GM04503 (cell line): ENCODE results near the gene STAMBPL1.

ENCODE experiments used
- DNase-seq: peaks from one replicate; pipeline ENCODE4 v3.0.0-alpha.2; 2012; ENCODE audit warnings: low read depth

The STAMBPL1 gene

DNA sequence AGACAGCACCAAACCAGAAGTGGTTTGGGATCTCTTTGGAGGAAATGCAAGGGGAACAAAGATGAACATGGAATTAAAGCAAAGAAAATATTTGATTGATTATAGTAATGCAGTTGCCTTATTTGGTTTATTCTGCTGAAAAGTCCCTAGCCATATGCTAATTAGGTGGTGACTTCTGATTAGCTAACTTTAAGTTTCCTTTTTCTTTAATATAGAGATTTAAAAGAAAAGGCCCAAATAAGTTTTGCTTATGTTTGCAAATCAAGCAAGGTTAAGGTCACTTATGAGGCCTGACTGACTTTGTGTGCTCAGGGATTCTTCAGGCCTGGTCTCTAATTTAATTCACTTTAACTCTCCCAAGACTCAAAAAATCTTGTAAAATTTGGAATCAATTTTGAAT is 22.2 kb upstream of the STAMBPL1 start:
- no peak for DNase-seq

DNA sequence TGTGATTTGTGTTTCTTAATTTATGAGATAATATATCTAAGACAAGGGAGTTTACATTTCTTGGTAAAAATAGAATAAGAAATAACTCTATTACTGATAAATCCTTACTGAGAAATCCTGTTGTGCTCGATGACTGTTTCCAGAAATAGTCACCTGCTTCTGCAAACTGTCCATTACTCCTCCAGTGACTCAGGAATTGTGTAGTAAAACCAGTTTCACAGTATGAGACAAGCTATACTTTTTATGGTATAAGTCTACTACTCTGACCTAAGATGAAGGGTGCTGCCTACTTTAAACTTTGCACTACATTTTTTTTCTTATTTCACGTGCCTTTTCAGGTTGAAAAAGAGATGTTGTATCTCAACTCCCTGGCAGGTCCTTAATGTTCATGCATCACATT is 21.6 kb upstream of the STAMBPL1 start:
- DNase-seq, result no peak

DNA sequence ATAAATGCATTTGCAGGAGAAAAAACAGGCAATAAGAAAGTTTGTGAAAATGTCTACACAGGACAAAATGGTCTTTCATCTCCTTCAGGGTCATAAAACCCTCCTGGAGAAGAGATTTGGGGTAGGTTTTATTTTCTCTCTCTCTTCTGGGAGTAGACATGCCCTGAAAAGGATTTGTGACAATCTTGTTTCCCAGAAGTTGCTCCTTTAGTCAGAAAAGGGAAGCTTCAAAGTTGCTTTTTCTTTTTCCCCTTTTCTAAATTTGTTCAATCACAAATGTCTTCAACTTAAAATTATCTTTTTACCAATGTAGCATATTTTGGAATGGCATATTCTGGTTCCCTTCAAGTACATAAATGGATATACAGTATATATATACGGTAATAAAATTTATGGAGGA is 19.0 kb upstream of the STAMBPL1 start:
- no peak for DNase-seq

DNA sequence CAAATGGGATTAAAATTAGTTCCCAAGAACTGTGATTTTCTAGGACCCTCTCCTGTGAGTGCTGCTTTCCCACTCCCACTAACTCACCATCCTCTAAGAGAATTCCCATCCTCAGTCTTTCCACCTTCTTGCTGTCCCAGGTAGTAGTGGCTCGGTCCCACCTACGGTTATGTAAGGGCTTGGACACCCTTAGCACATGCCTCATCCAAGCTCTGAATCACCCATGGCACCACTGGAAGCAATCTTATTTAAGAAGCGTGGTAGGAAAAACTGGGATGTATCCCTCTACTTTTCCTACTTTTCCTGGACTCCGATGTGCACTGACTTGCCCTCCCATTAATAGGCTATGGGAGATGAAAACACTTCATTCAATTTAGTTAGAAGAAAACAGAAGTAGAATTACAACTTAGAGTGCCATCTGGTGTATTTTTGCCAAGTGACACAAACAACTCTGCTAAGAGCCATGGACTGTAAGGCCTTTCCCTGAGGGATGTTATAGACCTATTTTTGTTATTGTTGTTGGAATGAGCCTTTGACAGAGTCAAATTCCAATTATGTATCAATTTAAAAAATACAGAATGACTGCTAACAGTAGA is 14.7 kb upstream of the STAMBPL1 start:
- DNase-seq, result no peak

DNA sequence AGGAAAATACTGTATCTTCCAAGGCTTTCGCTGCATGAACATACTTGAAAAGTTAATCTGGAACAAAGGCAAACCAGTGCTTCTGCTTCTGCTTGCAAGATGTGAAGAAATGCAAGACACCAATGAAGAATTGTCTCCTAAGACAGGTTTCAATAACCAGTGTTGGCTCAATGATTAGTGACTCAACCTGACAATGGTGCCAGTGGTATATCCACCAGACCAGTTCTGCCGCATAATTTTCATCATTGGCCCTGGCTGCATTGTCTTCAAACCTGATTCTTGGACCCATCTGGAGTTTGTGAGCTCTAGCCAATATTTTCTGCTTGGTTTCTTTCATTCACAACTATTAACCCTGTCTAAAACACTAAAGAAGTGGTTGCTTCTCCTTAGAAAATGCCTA is 13.6 kb upstream of the STAMBPL1 start:
- DNase-seq, result no peak

DNA sequence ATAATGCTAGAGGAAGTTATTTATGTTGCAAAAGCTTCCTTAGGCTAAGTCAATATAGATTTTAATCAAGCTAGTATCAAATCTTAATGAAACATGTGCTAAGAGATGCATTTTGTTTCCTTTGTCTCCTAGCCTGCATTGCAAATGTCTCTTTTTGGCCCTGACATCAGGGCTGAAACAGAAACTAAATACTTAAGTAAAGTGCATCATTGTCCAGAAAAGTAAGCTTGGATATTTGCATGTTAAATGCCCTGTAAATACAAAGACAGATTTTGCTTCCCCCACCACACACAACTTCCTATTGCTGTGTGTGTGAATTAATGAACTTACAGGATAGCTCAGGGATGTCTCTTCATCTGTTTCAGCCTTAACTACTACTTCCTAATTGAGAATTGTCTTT is 10.0 kb upstream of the STAMBPL1 start:
- no peak for DNase-seq

DNA sequence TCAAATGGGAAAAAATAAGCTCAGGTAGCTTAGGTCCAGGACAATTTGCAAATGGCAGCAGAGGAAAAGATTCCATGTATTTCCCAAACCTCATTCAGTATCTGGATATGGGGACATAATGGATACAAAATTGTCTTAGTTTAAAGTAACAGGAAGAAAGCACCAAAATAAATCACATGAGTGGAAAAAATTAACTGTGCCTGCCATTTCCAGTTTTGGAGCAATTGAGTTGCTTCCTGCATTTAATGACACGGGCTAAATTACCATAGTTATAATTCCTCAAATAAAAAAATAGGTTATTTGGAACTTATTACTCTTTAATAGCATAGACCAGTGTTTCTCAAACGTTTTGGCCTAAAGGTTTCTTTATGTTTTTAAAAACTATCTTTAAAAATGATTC is 6.3 kb upstream of the STAMBPL1 start:
- DNase-seq, result no peak

DNA sequence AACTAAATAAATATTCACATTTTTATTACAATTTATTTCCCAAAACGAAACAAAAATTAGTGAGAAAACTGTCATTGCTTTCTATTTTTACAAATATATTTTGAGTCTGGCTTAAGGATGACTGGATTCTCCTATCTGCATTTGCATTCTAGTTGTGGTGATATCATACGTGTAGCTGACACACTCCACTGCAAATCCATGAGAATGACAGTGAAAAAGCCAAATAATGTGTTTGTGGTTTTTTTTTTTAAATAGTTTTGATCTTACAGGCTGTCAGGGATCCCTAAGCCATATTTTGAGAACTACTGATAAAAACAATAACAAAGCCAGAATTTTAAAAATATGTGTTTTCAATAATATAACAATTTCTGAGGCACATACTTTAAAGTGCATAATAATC is 5.8 kb upstream of the STAMBPL1 start:
- DNase-seq, result no peak

DNA sequence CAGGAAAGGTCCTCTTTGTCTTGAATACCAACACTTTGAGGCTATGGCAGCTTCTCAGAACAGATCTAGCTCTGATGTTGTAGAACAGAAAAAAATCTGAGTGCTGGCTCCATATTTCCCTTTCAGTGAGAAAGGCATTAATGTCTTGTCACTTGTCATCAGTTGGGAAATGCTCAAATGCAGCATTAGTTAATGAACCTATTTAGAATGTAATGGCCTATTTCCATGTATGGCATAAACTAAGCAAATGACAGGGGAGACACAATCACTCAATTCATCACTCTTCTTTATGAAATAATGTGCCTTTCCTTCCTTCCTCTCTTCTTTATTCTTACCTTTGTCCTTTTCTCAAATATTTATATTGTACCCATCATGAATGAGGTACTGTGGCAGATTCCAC is 5.0 kb upstream of the STAMBPL1 start:
- no peak for DNase-seq

DNA sequence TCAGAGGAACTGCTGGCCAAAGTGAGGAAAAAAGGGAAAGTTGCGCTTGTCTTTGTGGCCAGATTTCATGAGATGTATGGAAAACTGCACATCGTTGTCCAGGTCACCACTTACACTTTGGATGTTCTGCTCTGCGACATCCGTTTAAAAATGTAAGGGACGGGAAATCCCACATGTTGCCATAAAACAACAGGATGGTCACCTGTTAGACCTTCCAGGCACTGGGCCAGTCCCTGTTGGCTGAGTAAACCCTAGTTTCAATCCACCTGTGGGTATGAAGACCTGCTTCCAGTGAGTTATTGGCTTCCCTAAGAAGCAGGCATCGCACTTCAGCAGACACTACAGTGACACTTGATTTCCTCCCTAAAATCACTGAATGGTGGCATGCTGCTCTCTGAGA is 2.7 kb upstream of the STAMBPL1 start:
- no peak for DNase-seq

DNA sequence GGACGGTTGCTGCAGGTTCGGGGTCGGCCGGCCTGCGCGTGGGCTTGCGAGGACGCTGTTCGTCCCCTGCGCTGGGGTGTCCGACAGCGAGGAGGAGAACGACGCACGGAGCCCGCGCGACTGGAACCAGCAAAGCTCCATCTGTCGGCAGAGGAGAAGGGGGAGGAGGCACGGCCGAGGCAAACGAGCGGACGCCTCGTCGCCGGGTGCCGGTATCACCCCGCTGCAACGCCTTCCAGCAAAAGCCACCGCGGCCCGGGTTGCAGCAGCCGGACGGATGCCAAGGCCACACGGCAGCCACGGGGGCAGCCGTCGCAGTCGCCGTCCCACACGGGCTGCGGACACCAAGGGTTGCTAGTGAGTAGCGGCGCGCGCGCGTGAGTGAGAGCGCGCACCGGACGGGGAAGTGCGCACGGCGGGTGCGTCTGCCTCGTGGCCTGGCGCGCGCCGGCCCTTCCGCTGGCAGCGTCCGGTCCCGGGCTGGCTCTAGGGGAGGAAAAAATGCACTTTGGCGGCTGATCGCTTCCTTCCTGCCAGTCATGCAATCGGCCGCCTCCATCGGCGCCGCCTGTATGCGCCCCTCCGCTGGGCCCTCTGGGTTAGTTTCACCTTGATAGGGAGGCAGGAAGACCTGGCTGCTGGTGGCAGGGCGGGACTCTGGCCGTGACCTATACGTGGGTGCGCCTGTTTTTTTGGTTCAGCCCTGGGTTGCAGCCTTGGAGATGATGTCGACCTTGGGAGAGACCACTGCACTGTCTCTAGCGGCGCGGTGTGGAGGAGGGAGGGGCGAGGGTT is 434 bp downstream of the STAMBPL1 start:
- no peak for DNase-seq

DNA sequence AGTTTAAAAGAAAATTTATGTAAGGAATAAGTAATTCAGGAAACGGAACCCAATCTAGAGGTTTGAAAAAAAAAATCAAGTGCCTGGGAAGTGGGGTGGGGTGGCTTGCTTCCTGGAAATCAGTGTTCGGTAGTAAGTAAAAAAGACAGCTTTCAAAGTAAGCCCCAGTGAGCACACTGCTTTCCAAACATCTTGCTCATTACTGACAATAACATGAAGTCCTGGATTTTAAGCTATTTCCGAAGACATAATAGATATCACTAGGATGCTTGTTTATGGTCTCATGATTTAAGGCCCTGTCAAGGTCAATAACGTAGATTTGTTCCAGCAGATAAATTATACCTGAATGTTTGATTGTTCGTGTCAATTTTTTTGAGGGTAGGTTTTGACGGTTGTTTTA is 1.3 kb downstream of the STAMBPL1 start:
- DNase-seq, result no peak

DNA sequence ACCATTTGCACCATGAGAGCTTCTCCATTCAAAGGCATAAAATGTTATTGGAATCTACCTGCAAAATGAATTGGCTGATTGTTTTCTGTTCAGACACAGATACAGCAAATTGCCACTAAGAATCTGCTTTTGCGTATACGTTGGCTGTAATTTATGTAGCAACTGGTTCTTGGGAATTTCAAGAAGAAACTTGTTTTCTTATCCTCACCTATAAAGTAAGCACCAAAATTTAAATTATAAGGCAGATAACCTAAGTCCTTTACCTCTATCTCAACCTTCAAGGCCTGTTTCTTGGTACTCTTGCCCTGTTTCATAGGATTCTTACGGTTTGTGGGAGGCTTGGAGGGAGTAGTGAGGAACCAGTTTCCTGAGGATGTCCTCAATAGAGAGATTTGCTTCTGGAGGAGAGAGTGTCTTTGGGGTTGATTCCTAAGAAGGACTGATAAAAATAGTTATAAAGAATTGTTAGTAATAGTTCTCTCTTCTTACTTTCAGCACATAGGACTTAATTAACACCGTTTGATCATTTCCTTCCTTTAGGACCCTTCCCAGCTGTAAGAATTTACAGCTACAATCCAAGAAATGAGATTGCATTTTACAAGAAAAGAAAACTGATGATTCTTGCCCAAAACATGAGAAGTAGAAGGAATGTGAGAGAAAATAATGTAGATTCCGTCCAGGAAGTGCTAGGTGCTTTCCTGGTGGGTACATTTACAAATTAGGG is 2.0 kb downstream of the STAMBPL1 start:
- DNase-seq, result no peak

DNA sequence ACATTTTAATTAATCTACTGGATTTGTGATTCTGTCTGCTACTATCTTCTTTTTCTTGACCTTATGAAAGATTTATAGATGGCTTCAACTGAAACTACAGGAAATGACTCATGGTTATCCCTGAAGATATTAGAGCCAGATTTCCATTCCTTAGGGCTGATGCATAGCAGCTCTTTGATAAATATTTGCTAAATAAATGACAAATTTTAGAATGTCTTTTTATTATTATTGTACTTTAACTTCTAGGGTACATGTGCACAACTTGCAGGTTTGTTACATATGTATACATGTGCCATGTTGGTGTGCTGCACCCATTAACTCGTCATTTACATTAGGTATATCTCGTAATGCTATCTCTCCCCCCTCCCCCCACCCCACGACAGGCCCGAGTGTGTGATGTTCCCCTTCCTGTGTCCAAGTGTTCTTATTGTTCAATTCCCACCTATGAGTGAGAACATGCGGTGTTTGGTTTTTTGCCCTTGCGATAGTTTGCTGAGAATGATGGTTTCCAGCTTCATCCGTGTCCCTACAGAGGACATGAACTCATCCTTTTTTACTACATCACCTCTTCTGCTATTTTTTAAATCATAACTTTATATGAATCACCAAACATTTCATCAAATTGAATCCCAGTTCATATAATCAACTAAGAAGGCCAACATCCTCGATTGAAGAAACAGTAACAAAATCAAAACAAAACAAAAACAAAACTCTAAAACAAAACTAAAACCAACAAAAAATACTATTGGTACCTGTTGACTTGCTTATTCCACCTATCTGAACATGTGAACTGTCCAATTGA is 2.8 kb downstream of the STAMBPL1 start:
- peak; percentile 56 for DNase-seq

DNA sequence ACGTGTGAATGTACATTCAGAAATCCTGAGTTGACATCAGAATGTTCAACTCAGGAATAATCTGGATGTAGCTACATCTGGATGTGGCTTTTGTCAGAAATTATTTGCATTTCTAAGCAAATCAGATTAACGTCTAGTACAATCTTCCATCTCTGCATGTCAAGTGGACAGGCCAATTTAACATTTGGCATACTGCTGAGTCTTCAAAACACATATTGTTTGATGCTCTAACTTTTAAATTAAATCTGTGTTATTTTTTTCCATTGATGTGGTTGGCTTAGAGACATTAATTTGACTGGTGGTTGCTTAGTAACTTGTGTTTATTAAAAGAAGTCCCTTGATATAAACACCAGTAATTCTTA is 3.4 kb downstream of the STAMBPL1 start:
- DNase-seq, result no peak

DNA sequence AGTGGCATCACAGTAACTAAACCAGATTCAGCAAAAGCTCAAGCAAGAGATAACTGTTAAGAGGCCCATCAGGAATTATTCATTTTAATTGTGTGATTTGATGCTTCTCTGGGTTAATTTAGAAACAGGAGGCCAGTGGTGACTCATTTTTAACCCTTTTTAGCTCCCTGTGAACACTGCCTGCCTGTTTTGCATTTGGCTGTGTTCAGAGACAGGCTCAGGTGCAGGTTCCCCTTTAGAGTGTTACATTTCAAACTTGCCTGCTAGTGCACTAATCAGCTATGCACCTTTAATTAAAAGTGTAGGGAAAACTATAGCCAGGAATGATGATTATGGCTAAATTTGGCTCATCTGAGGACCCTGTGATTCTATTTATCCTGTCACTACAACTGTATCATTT is 6.5 kb downstream of the STAMBPL1 start:
- DNase-seq, result no peak

DNA sequence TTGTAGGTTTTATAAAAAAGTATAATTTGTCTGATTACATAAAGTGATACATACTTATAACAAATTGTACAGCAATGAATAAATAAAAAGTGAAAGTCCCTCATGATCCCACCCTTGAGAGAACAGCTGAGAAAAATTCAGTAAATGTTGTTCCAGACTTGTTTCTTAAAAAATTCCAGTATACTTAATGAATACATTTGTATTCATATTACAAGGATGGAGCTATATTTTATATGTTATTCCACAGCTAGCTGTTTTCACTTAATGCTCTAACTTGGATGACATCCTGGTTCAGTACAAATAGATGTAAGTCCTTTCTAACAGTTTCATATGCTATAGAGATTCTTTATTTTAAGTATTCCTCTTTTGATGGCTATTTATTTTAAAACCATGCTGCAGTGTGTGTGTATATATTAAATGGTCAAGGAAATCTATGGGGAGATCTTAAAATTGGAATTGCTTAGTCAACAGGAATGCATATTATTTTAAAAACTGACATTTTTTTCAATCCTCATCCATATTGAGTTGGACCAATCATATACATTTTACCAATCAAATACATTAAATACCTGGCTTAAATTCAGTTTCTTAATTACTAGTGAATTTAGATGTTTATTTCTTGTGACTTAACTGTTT is 8.9 kb downstream of the STAMBPL1 start:
- no peak for DNase-seq

DNA sequence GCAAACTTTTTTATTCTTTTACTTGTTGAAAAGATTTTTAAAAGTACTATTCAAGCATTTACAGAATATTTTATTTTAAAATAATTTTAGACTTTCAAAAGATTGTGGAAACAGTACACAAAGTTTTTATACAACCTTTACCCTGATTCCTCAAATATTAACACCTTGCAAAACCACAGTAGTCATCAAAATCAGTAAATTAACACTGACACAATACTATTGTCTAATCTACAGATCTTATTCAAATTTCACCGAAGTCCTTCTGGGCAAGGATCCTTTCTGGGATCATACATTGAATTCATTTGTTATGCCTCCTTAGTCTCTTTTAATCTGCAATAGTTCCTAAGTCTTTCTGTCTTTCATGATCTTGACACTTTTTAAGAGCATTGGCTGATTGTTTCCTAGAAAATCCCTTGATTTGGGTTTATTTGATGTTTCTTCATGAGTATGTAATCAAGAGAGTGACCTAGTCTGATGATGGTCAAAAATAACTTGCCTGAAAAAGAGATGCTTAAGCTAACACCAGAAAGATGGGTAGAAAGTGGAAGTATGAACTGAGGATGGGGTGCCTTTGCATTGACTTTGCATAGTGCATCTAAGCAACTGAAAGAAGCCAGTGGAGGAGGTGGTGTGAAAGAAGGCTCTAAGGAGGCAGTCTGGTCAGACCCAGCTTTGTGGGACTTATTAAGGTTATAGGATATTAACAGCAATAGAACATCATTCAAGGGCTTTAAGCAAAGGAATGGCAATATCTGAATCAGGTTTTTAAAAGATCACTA is 9.7 kb downstream of the STAMBPL1 start:
- DNase-seq, result no peak

DNA sequence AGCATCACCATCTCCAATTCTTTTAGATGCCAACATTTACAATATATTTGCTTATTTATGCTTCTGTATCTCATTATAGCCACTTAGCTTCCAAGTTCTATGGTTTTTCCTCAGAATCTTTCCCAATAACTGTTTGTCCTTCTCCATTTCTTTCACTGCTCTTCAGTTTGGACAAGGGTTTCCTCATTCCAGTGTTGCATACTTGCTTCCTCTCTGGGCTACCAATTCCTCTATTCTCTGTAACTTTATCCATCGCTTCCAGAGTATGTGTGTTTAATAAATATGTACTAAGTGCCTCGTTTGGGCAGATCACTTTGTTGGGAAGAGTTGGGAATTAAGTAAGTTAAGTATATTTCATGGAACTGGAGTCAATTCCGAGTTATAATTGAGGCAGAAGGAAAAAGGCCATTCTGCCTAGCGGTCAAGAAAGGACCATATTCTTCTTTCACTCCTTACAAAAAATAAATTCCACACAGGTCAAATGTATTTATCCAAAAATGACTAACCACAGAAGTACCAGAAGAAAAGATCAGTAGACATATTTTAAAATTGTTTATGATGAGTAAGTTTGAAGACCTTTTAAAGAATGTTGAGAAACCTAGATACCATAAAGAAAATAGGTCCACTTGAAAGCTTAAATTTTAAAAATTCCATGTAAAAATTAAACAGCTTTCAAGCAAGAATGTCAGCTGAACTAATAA is 10.8 kb downstream of the STAMBPL1 start:
- DNase-seq, result no peak

DNA sequence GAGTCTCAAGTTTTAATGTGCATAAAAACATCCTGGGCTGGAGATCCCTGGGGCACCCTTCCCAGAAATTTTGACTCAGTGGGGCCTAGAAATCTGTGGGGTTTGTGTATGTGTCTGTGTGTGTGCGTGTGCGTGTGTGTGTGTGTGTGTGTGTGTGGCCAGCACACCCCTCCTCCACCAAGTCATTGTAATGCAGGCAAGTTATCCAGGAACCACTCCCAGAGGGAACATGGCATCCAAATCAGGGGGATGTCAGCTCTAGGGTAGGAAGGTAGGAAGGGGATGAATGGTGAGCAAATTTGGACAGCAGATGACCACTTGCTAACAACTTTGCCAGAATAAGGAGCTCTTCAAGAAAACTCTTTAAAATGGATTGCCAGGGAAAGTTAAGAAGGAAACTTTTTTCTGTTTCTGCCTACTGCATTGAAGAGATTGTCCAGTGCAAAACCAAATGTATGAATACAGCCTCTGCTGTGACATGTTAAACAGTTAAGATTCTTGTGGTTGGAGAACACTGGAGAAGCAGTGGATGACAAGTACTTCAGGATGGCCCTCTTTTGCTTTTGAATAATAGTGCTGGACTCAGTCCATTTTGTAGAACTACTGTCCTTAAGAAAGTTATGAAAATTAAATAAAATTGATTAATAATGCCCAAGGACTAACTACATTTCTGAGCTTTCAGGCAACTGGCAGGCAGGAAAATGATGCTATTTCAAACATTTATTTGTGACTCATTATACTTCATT is 12.3 kb downstream of the STAMBPL1 start:
- DNase-seq, result no peak
